ENCODE results near the gene SIK1.
A peak's percentile ranks its signal among the peaks of the same experiment; 100 is the strongest.

Gene SIK1

DNA sequence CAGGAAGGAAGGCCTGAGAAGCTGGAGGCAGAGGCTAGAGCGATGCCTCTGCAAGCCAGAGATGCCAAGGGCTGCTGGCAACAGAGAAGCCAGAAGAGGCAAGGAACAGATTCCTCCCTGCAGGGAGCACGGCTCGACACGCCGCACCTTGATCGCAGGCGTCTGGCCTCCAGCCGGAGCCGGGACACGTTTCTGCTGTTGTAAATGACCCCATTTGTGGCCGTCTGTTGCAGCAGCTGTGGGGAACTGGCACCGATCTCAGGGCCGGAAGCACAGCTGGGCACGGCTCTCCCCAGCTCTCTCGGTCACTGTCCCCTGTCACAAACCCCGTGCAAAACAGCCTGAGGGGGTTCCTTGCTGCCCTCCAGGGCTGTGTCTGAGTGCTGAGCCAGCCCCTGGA, 59.6 kb downstream of the SIK1 start:
- DNase-seq (ENCODE audit: low spot score): no peak

DNA sequence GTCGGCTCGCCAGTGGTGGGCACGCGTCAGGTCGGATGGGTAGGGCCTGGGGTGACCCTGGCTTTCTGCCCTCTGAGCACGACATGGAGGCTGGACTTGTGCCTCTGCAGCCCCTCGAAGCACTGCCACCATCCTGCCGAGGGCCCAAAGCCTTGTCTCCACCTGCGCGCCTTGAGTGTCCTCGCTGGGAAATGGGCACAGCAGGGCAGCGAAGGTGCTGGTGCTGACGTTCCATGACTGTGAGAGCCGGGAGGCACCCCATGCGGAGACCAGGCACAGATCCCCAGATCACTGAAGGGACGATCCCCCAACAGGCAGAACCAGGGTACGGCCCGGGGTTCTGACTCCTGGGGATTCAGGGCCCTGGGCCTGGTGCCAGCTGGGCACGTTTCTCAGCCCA, 60.3 kb downstream of the SIK1 start:
- no peak for DNase-seq (ENCODE audit: low spot score)

DNA sequence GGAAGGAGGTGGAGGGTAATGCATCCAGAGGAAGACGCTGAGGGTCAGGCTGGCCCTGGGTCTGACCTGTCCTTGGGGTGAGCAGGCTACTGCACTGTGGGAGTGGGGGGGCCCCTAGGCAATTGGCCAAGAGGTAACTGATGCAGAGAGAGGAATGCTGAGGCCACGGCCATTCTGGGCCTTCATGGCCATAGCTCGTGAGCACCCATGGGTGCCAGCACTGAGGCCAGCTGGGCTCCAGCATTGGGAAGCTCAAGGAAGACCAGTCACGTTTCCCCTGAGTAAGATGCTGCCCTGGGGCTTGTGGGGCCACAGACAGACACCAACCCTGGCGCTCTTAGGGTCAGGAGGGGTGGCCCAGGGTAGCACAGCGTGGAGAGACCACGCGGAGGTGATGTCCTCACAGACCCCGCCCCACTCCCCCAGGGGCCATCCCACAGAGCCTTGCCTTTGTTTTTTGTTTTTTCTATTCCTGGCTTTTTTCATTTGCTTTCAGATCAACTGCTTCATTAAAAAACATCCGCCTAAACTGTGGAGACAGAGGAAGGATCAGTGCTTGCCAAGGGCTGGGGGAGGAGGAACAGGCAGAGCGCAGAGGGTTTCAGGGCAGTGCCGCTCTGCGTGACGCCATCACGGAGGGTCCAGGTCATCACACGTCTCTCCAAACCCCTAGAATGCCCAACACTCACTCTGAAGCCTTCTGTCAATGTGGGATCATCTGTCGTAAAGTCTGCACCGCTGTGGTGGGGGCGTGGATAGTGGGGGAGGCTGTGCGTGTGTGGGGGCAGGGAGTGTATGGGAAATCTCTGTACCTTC, 61.1 kb downstream of the SIK1 start:
- no peak for DNase-seq (ENCODE audit: low spot score)

DNA sequence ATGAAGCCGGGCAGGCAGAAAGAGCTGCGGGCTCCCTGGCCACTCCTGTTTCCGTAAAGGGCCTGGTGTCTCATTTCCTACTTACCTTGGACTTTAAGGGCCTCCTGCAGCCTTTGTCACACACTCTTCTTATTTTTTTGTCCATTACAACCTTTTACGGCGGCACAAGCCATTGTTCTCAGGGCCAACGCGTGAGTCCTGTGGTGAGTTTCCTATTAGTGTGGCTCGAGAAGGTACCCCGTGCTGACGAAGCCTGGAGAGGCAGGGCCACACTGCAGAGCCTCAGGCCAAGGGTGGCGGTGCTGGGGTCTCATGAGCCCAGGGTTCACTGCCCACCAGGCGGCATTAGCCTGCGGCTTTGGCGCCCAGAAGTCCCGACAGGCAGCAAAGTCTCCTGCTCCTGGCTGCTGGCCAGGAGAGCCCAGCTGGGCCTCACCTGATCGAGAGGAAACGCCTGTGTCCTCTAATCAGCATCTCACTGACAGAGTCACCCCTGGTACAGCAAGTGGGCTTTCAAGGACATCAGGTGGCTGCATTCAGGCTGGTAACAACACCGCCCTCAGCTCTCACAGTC, 62.0 kb downstream of the SIK1 start:
- peak; percentile 7 for DNase-seq (ENCODE audit: low spot score)
